ENCODE results near the gene GNRH2.
"Not testable (repeated sequence)": the region's sequence is repeated elsewhere in the genome, so short reads cannot be mapped to it uniquely, and the experiment has no call there.

The GNRH2 gene

GRCh38 chr20:3043322-3043721 is at the start of gene GNRH2:
Gene GNRH2, plus strand, starts transcription at chr20:3043622. Its CDS starts 793 bp downstream, at chr20:3044415.
- no peak for DNase-seq

DNA sequence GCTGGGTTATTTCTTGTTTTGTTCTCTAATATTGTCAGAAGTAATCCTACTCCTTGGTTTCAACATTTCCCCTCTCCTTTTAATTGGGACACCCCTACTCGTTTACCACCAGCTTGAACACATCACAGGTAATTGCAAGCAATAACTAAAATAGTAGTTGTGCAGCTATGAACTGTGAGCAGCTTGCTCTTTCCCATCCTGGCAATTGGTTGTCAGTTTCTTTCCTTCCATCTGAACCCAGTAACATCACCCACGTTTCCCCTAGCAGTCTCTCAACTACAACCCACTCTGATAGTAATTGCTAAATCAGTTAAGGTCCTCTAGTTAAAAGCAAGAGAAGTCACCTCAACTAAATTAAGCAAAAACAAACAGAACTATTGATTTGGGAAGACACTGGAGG is 47.6 kb upstream of the GNRH2 start:
- DNase-seq: no peak

DNA sequence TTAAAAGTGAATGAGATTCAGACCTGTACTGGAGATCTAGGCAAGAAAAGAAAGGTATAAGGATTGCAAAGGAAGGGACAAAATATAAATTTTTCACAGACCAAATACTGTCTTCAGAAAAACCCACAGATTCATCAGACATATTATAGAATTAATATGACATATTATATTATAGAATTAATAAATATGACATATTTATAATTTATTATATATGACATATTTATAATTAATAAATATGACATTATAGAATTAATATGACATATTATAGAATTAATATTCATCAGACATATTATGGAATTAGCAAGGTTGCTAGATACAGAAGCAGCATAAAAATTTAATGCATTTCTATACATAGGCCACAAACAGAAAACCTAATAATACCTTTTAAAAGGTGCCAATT is 44.7 kb upstream of the GNRH2 start:
- no peak for DNase-seq

DNA sequence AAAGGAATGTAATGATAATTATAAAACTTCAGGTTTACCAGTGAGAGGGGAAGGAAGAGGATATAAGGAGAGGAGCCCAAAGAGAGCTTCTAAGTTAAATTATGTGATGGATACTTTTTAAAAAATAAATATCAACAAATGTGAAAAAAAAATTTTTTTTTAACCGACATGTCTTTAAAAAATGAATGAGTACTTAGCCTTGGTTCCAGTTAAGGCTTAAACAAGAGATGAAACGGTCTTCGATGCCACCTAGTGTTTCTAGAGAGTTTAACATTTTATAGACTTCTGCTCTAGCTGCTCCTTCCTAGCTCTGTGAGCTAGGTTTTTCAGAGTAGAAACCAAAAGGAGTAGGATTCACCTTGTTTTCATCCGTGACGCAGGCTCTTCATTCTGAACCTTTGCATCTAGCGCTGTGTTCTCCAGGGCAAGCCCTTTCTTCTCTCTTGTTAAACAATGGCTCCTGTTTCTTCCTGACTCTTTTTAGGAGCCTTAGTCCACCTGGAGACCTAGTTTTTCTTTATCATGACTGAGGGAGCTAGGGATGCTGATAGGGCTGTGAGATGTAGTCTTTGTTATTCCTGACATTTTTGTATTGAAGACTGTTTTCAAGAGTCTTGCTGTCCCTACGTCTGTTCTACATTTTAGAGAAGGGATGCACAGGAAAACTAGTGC is 42.4 kb upstream of the GNRH2 start:
- no peak for DNase-seq

- DNase-seq: no peak
Observed at GRCh38 chr20:3003416-3003815, 40.0 kb upstream of the GNRH2 start.

DNA sequence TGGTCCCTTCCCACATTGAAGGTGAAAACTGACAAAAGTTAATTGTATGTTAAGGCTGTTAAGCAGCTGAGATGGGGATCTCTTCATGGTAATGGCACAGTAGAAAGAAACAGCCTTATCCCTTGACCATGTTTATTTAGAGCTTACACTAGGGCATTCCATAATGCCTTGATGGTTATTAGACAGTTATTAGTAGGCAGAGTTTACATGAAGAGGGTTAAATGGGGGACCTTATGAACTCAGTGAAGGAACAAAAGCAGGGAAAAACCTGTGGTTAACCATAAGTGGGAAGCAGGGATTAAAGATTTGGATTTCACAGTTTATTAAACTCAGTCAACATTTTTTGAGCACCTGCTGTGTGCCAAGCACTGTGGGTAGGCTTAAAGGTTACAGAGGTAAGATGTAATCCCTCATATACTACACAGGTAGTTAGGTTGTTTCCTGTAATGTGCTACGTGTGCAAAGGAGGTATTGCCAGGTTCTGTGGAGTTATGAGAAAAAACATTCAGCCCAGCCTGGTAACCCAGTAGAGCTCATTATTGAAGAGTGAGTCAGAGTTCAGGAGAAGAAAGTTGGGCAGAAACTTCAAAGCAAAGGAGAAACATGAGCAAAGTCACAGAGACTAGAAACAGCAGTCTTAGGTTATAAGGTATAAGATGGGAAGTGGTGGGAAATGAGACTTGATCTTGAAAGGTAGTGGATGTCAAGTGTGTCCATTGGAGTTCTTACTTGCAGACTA is 32.3 kb upstream of the GNRH2 start:
- DNase-seq: peak; percentile 69

DNA sequence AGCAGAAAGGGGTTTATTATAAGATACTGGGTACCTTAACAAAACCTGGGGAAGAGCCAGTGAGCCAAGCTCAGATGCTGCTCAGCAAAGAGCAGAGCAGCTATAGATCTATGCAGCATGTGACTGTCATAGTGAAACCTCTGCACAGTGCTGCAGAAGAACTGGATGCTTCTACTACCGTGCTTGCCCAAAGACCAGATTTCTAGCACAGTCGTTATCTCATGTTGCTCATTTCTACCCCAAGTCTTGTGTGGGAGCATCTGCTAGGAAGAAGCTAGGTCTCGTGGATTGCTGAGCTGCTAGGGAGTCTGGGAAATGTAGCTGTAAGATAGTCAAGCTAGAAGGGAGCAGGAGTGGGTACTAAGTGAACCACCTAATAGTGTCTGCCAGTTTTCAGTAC is 31.7 kb upstream of the GNRH2 start:
- no peak for DNase-seq

DNA sequence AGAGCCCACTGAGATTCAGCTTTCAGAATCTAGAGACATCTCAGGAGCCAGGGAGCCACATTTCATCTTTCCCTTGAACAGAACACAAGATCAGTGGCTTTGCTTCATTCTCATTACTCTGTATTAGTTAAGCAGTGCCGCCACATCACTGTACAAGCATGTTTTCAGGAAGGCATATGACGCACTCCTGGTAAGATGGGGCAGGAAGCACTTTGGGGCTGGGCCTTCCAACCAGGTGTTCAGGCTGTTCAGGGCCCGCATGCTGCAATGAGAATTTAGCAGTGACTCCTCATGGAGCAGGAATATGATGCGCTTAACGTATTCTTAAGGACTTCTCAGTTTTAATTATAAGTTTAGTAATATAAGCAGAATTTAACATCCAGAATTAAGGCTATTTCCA is 29.7 kb upstream of the GNRH2 start:
- DNase-seq: no peak

GRCh38 chr20:3014179-3014578 is 29.2 kb upstream of the GNRH2 start:
- no peak for DNase-seq

GRCh38 chr20:3014662-3015061 is 28.8 kb upstream of the GNRH2 start:
- no peak for DNase-seq

- not testable (repeated sequence) for DNase-seq
Observed at GRCh38 chr20:3015302-3015701, 28.1 kb upstream of the GNRH2 start.

- DNase-seq: no peak
Observed at GRCh38 chr20:3021327-3021726, 22.1 kb upstream of the GNRH2 start.

GRCh38 chr20:3021777-3022176 is 21.6 kb upstream of the GNRH2 start:
- DNase-seq: no peak

DNA sequence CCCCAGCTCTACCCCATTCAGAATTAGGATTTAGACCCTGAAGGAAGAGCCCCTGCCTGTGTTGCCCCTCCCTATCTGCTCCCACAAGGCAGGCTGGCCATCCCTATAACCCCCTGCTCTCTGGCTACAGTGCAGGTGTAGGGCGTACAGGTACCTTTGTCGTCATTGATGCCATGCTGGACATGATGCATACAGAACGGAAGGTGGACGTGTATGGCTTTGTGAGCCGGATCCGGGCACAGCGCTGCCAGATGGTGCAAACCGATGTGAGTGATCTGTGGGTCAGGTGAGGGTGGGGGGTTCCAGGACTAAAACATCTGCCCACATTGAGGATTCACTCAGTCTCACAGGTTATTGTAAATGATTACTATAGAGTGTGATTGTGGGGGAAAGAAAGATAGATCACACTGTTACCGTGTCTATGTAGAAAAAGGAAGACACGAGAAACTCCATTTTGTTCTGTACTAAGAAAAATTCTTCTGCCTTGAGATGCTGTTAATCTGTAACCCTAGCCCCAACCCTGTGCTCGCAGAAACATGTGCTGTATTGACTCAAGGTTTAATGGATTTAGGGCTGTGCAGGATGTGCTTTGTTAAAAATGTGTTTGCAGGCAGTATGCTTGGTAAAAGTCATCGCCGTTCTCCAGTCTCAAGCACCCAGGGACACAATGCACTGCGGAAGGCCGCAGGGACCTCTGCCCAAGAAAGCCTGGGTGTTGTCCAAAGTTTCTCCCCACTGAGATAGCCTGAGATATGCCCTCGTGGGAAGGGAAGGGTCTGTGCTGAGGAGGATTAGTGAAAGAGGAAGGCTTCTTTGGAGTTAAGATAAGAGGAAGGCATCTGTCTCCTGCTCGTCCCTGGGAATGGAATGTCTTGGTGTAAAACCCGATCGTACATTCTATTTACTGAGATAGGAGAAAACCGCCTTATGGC is 20.6 kb upstream of the GNRH2 start:
- not testable (repeated sequence) for DNase-seq

- DNase-seq: no peak
Observed at GRCh38 chr20:3027987-3028386, 15.4 kb upstream of the GNRH2 start.

- DNase-seq: no peak
Observed at GRCh38 chr20:3031524-3032147, 11.8 kb upstream of the GNRH2 start.

DNA sequence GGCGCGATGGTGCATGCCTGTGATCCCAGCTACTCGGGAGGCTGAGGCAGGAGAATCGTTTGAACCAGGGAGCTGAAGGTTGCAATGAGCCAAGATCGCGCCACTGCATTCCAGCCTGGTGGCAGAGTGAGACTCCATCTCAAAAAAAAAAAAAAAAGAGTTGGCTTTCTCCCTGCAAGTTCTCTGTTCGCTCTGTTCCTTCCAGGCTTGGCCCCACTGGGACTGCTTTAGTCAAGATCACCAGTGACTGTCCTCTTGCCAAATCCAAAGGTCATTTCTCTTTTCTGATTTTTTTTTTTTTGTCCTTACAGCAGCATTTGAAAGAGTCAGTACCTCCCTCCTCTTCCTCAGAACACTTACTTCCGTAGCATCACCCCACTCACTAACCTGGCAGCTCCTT is 10.8 kb upstream of the GNRH2 start:
- DNase-seq: no peak

- no peak for DNase-seq
Observed at GRCh38 chr20:3037654-3038053, 5.8 kb upstream of the GNRH2 start.

GRCh38 chr20:3038454-3038853 is 5.0 kb upstream of the GNRH2 start:
- DNase-seq: no peak

GRCh38 chr20:3039426-3039825 is 4.0 kb upstream of the GNRH2 start:
- no peak for DNase-seq

DNA sequence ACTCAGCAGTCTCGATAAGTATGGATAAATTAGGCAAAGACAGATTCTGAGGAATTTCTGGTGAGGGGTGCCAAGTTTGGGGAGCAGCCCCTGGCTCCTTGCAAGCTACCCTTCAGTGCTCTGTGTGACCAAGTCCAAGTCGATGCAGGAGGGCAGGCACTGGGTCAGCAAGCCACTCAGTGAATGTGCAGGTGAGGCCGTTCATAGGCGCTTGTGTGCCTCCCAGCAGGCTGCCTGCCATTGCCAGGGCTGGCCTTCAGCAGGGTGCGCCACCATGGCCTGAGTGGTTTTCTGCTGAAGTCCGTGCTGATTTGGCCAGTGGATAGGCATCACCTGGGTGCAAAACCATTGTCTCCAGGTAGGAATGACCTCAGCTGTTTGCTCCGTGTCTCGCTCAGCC is 3.3 kb upstream of the GNRH2 start:
- no peak for DNase-seq

GRCh38 chr20:3041854-3042409 is 1.5 kb upstream of the GNRH2 start:
- DNase-seq: no peak

DNA sequence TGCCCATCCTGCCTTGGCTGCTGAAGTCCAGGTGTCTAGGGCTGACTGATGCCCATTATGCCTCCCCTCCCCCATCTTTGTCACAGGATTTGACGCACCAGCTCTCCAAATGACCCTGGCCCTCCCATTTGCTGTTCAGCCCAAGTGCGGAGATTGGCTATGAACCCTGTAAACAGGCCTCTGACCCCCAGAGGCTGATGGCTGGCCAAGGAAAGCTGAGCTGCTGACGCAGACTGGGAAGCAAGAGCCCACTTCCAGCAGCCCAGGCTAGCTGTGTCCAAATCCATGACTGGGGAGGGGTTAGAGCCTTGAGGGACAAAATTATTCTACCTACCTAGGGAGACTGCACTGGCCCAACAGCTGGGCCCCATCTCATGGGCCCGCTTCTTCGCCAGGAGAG is 797 bp upstream of the GNRH2 start:
- DNase-seq: no peak

Measured in DMS79 treated with DMSO at 0.1 percent for 48 hours (cell line).